ENCODE results near the gene AGGF1. TPM values are rescaled to one million over a fixed set of nuclear protein-coding genes. Genes with fewer than 3 reads are reported as not detected.
A peak's percentile ranks its signal among the peaks of the same experiment; 100 is the strongest.
"Not testable (repeated sequence)": the region's sequence is repeated elsewhere in the genome, so short reads cannot be mapped to it uniquely, and the experiment has no call there.

AGGF1 gene
- polyA plus RNA-seq, 1 donor = 26.8 TPM

DNA sequence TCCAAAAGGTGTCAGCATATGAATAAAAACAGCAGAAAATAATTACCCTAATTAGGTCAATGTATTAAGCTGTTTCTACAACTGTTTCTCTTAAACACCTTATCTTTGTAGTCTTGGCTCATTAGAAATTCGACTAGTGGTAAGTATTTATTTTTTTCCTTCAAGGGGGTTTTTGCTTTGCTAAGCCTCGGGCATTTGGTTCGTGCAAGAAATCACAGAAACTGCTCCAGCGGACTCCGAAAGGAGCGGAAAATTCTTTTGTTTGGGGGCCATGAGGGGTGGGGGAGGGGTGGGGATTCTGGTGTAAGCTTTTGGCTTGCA, 56.1 kb downstream of the AGGF1 start:
- no peaks in the 10 kb centered on the region for H3K9me3 ChIP-seq (ENCODE audit: control insufficient read depth, low read depth, low read length)
- DNase-seq = no peak
- H3K4me1 ChIP-seq (ENCODE audit: control insufficient read depth, insufficient read depth, low read length) = peaks cover 13% of the 10 kb centered on the region
- peaks cover 13% of the 10 kb centered on the region for H3K36me3 ChIP-seq (ENCODE audit: control insufficient read depth, insufficient read depth, low read length)
- H3K27ac ChIP-seq (ENCODE audit: low read length) = peak overlapping the region; percentile 97
- WGBS (ENCODE audit: insufficient coverage, low lambda C conversion rate) = no CpG with 5 or more reads among the region's 6 CpGs
- H3K27me3 ChIP-seq (ENCODE audit: control insufficient read depth, insufficient read depth, low read length) = no peaks in the 10 kb centered on the region
- H3K4me3 ChIP-seq (ENCODE audit: low read length) = peak overlapping the region; percentile 84

- Histone ChIP-seq H3K36me3 (ENCODE audit: control insufficient read depth, insufficient read depth, low read length) (peaks cover 13% of the 10 kb centered on the region), H3K4me3 (ENCODE audit: low read length) (peak within 1 kb of the TSS; percentile 84), H3K9me3 (ENCODE audit: control insufficient read depth, low read depth, low read length) (no peaks in the 10 kb centered on the region), H3K27me3 (ENCODE audit: control insufficient read depth, insufficient read depth, low read length) (no peaks in the 10 kb centered on the region), H3K27ac (ENCODE audit: low read length) (peak within 1 kb of the TSS; percentile 97), H3K4me1 (ENCODE audit: control insufficient read depth, insufficient read depth, low read length) (peaks cover 13% of the 10 kb centered on the region)
- WGBS (ENCODE audit: insufficient coverage, low lambda C conversion rate) = 0% methylated on average over 3 of the region's 63 CpGs
- peak; percentile 89 to 95 for DNase-seq
Observed at GRCh38 chr5:77086689-77087483, 56.7 kb downstream of the AGGF1 start, which contains the start of gene ZBED3. TSS of gene ZBED3 (minus strand) at chr5:77087285. CDS start at chr5:77077878, 9,407 bp downstream.

DNA sequence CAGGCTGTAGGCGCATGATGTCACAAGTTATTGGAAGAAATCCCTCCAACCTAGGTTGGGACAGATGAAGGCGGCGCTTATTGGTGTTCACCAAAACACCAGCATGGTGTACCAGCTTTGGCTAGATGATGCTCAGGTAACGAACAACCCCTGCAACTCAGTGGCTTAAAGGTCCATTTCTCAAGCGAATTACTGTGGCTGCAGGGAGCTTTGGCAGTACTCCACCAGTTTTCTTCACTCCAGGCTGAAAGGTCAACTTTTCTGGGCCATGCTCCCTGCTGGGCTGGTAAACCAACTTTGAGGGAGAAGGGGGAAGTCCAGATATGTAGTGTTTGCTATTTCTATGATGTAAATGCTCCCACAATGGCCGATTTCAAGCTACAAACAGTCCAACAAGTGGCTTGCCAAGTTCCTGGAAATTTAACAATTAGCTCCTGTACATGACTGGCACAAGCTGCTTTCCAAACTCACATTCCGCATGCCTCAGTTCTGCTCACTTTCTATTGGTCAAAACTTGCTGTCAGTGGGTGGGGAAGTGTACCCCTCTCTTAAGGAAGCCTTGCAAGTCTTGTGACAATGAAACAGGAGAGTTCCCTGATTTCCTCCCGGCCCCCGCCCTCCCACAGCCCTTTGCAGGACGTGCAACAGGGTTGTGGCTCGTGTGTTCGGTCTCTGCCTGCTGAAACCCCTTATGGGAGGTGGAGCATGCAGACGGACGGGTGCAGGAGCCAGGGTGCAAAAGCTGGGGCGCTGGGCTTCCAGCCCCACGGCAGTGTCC, 57.5 kb downstream of the AGGF1 start:
- H3K9me3 ChIP-seq (ENCODE audit: control insufficient read depth, low read depth, low read length) = no peaks in the 10 kb centered on the region
- DNase-seq = peak in 1 of 2 donors; percentile 26
- peak overlapping the region; percentile 97 for H3K27ac ChIP-seq (ENCODE audit: low read length)
- WGBS (ENCODE audit: insufficient coverage, low lambda C conversion rate) = no CpG with 5 or more reads among the region's 16 CpGs
- H3K27me3 ChIP-seq (ENCODE audit: control insufficient read depth, insufficient read depth, low read length) = no peaks in the 10 kb centered on the region
- H3K36me3 ChIP-seq (ENCODE audit: control insufficient read depth, insufficient read depth, low read length) = peaks cover 10% of the 10 kb centered on the region
- peaks cover 13% of the 10 kb centered on the region for H3K4me1 ChIP-seq (ENCODE audit: control insufficient read depth, insufficient read depth, low read length)
- H3K4me3 ChIP-seq (ENCODE audit: low read length) = peak overlapping the region; percentile 84

DNA sequence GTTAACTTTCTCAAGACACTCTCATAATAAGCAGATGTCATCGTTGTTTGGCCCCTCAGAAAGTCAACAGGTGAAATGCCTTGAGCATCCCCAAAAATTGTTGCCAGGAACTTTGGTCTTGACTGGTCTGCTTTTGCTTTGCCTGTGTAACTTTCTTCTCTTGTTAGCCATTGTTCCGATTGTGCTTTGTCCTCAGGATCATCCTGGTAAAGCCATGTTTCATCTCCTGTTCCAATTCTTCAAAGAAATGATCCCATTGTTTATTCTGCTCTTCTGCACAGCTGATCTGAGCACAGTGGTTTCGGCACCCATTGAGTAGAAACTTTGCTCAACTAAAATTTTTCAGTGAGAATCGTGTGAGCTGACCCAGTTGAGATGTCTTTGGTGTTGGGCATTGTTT, 65.0 kb downstream of the AGGF1 start:
- 100% methylated on average over 1 of the region's 4 CpGs for WGBS (ENCODE audit: insufficient coverage, low lambda C conversion rate)
- no peak overlapping the region for H3K4me3 ChIP-seq (ENCODE audit: low read length)
- no peaks in the 10 kb centered on the region for H3K36me3 ChIP-seq (ENCODE audit: control insufficient read depth, insufficient read depth, low read length)
- no peaks in the 10 kb centered on the region for H3K9me3 ChIP-seq (ENCODE audit: control insufficient read depth, low read depth, low read length)
- H3K27me3 ChIP-seq (ENCODE audit: control insufficient read depth, insufficient read depth, low read length) = no peaks in the 10 kb centered on the region
- no peak for DNase-seq
- no peak overlapping the region for H3K27ac ChIP-seq (ENCODE audit: low read length)
- H3K4me1 ChIP-seq (ENCODE audit: control insufficient read depth, insufficient read depth, low read length) = no peaks in the 10 kb centered on the region

DNA sequence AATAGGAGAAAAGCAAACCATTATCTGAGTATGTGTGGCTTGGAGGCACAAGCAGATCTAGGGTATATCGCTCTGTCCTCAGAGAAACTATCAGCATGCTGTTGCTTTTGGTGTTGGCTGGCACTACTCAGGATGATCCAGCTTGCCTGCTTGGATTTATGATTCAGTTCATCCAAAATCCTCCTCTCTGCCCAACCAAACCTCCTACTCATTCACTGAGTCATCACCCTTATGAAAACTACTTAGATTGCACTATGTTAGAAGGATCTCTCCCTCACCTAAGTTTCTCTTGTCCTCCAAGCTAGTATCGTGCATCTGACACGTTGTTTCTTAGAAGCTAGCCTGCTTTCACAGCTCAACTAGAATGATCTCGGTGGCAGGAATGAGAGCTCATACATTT, 71.1 kb downstream of the AGGF1 start:
- WGBS (ENCODE audit: insufficient coverage, low lambda C conversion rate) = no CpG with 5 or more reads among the region's 4 CpGs
- Histone ChIP-seq H3K36me3 (ENCODE audit: control insufficient read depth, insufficient read depth, low read length) (no peaks in the 10 kb centered on the region), H3K4me3 (ENCODE audit: low read length) (no peak overlapping the region), H3K27me3 (ENCODE audit: control insufficient read depth, insufficient read depth, low read length) (no peaks in the 10 kb centered on the region), H3K9me3 (ENCODE audit: control insufficient read depth, low read depth, low read length) (no peaks in the 10 kb centered on the region), H3K4me1 (ENCODE audit: control insufficient read depth, insufficient read depth, low read length) (no peaks in the 10 kb centered on the region), H3K27ac (ENCODE audit: low read length) (no peak overlapping the region)
- no peak for DNase-seq

- Histone ChIP-seq H3K9me3 (ENCODE audit: control insufficient read depth, low read depth, low read length) (no peaks in the 10 kb centered on the region), H3K4me1 (ENCODE audit: control insufficient read depth, insufficient read depth, low read length) (no peaks in the 10 kb centered on the region), H3K36me3 (ENCODE audit: control insufficient read depth, insufficient read depth, low read length) (no peaks in the 10 kb centered on the region), H3K27me3 (ENCODE audit: control insufficient read depth, insufficient read depth, low read length) (no peaks in the 10 kb centered on the region), H3K27ac (ENCODE audit: low read length) (no peak overlapping the region), H3K4me3 (ENCODE audit: low read length) (no peak overlapping the region)
- WGBS (ENCODE audit: insufficient coverage, low lambda C conversion rate) = no CpG with 5 or more reads among the region's 7 CpGs
- DNase-seq = no peak
Observed at GRCh38 chr5:77102549-77102948, 72.3 kb downstream of the AGGF1 start.

- no peaks in the 10 kb centered on the region for H3K36me3 ChIP-seq (ENCODE audit: control insufficient read depth, insufficient read depth, low read length)
- no peak for DNase-seq
- H3K27ac ChIP-seq (ENCODE audit: low read length) = no peak overlapping the region
Observed at GRCh38 chr5:77103457-77103856, 73.3 kb downstream of the AGGF1 start.

GRCh38 chr5:77104813-77105212, 74.6 kb downstream of the AGGF1 start:
- Histone ChIP-seq H3K4me1 (ENCODE audit: control insufficient read depth, insufficient read depth, low read length) (no peaks in the 10 kb centered on the region), H3K36me3 (ENCODE audit: control insufficient read depth, insufficient read depth, low read length) (no peaks in the 10 kb centered on the region)

More at GRCh38 chr5:77103457-77103856, 73.3 kb downstream of the AGGF1 start:
- Histone ChIP-seq H3K4me1 (ENCODE audit: control insufficient read depth, insufficient read depth, low read length) (no peaks in the 10 kb centered on the region), H3K27me3 (ENCODE audit: control insufficient read depth, insufficient read depth, low read length) (no peaks in the 10 kb centered on the region), H3K4me3 (ENCODE audit: low read length) (no peak overlapping the region), H3K9me3 (ENCODE audit: control insufficient read depth, low read depth, low read length) (no peaks in the 10 kb centered on the region)
- WGBS (ENCODE audit: insufficient coverage, low lambda C conversion rate) = no CpG with 5 or more reads among the region's 1 CpG

GRCh38 chr5:77107035-77107434, 76.8 kb downstream of the AGGF1 start:
- not testable (repeated sequence) for H3K27me3 ChIP-seq (ENCODE audit: control insufficient read depth, insufficient read depth, low read length); H3K4me3 ChIP-seq (ENCODE audit: low read length); H3K27ac ChIP-seq (ENCODE audit: low read length); H3K4me1 ChIP-seq (ENCODE audit: control insufficient read depth, insufficient read depth, low read length); DNase-seq; H3K9me3 ChIP-seq (ENCODE audit: control insufficient read depth, low read depth, low read length); H3K36me3 ChIP-seq (ENCODE audit: control insufficient read depth, insufficient read depth, low read length)
- 100% methylated on average over 1 of the region's 4 CpGs for WGBS (ENCODE audit: insufficient coverage, low lambda C conversion rate)

More at GRCh38 chr5:77104813-77105212, 74.6 kb downstream of the AGGF1 start:
- Histone ChIP-seq H3K27ac (ENCODE audit: low read length) (no peak overlapping the region), H3K9me3 (ENCODE audit: control insufficient read depth, low read depth, low read length) (no peaks in the 10 kb centered on the region), H3K27me3 (ENCODE audit: control insufficient read depth, insufficient read depth, low read length) (no peaks in the 10 kb centered on the region), H3K4me3 (ENCODE audit: low read length) (no peak overlapping the region)
- DNase-seq = no peak

Measured in large intestine (tissue), 3 donors.